Non-pigmented ciliary epithelial cell (primary cell): ENCODE measurements around the gene TMEM63B.
"Not testable (repeated sequence)": the region's sequence is repeated elsewhere in the genome, so short reads cannot be mapped to it uniquely, and the experiment has no call there.

ENCODE experiments used
- DNase-seq: peaks from one replicate; pipeline ENCODE4 v3.0.0-alpha.2; 2010; ENCODE audit warnings: low read depth

Gene TMEM63B

GRCh38 chr6:44194326-44194725, 67.0 kb downstream of the TMEM63B start:
- no peak for DNase-seq

- DNase-seq = not testable (repeated sequence)
Observed at GRCh38 chr6:44196351-44196750, 69.0 kb downstream of the TMEM63B start.

DNA sequence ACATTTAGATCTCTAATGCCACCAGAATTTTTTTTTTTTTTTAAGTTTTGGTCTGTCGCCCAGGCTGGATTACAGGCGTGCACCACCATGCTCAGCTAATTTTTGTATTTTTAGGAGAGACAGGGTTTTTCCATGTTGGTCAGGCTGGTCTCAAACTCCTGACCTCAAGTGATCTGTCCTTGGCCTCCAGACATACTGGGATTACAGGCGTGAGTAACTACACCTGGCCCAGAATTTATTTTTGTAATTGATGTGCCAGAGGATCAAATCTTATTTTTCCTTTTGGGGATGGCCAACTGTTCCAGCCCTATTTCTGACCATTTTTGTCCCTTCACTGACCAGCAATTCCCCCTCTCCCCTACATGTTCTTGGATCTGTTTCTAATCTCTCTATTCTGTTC, 71.3 kb downstream of the TMEM63B start:
- DNase-seq = no peak

GRCh38 chr6:44199883-44200282, 72.5 kb downstream of the TMEM63B start:
- no peak for DNase-seq

DNA sequence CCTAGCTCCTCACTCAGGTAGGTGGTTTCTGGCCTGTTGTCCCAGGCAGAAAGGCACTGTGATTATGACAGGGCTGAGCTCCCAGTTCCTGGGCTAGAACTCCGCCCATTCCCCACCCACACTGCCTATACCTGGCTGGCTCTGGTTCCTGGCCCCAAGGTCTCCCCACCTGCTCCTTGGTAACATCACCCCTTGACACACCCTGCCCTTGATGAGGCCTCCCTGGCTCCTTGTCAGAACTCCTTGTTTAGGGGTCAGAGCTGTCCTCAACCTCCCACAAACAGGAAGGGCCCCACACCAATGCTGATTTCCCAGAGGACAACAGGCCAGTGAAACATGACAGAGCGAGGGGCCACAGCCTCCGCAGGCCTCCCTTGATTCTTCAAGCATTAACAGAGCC, 73.8 kb downstream of the TMEM63B start:
- DNase-seq = no peak

DNA sequence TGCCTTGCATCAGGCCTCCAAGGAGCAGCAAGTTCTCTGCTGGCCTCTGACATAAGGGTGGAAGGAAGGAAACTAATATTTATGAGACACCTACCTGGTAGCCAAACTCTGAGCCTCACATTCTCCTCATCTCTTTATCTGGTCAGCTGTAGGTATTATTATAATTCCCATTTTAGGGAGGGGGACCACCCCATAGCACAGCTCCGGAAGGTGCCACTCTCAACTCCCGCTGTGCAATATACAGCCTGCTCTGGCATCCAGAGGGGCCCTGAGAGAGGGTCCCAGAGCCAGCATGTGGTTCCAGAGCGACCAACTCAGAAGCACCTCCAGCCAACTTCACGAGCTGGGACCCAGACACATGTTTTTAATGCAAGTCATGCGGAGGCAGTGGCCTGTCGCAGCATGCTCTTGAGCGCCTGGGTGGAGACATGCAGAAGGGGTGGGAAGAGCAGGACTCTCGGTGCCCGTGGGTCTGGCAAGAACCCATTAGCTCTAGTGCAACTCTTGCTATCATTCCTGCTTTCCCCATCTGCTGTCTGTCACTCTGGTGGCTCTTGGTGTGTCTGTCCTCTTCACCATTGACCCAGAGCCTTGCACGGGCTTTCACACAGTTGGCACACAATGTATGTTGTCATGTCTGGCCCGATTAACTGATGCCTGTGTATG, 74.4 kb downstream of the TMEM63B start:
- DNase-seq = no peak

DNA sequence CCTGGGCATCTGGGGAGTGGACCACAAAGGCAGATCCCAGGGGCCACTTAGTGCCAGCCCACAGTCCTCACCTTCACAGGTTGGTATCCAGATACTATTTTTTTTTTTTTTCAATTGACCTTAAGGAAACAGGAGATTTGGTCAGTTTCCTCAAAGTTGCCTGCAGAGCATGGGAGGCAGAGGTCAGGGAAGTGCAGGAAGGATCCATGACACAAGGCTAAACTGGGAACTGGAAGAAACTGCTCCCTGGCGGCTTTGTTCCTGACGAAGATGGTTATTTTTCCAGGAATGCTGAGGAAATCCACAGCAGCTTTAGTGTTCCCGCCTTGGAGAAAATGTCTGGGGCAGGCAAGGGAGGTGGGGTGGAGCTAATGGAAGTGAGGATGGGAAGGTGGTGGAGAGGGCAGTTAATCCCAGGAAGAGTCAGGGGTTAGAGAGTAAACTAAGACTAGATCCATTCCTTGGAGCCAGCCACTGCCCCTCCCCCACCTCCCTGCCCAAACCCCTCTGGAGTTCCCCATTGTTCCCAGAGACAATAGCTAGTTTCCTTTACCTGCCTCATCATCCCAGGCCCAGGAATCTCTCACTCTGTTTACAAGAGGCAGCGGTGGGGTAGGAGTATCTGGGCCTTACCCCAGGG, 75.1 kb downstream of the TMEM63B start:
- DNase-seq = no peak

DNA sequence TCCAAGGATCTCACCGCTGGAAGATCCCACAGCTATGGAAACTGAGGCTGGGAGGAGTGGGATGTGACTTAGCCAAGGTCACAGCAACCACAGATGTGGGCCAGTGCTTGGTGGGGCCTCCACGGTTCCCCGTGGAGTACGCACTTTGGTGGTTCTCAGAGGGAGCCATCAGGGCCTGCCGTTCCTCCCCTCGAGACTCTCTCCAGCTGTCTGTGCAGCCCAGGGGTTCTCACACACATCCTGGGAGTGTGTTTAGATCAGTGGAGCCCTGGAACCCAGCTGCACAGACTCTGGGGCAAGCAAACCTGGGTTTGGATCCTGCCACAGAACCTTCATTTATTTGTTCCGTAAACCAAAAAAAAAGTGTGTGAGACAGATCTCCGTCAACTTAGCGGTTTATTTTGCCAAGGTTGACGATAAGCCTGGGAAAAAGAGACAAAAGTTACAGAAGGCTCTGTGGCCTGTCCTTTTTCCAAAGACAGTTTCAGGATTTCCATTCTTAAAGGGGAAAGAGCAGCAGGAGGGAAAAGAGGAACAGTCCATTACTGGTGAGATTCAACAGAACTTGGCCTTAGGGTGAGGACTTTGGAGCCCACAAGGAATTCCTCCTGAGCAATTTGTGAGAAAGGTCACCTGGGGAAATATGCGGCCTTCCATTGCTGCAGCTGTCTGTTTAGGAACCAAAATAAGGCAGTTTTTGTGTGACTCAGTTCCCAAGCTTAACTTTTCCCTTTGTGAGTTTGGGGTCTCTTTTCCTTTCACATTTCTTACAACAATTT, 75.8 kb downstream of the TMEM63B start:
- DNase-seq = no peak

DNA sequence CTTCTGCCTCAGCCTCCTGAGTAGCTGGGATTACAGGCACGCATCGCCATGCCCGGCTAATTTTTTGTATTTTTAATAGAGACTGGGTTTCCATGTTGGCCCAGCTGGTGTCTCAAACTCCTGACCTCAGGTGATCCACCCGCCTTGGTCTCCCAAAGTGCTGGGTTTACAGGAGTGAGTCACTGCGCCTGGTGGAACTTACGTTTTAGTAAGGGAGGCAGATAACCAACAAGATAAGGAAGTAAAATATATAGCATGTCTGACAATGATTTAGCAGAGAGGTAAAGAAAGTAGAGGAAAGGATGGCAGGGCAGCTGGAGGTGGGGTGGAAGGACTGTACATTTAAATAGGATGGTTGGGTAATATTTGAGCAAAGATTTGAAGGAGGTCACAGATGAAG, 76.6 kb downstream of the TMEM63B start:
- DNase-seq = no peak
